Measurements from ENCODE around the gene PLEKHB2.
"Not testable (repeated sequence)": the region's sequence is repeated elsewhere in the genome, so short reads cannot be mapped to it uniquely, and the experiment has no call there.

The PLEKHB2 gene

GRCh38 chr2:131146749-131147148 is 41.6 kb downstream of the PLEKHB2 start:
- no peak for DNase-seq

- DNase-seq: no peak
Measured at GRCh38 chr2:131148426-131148825, 43.3 kb downstream of the PLEKHB2 start.

GRCh38 chr2:131150109-131150508 is 45.0 kb downstream of the PLEKHB2 start:
- DNase-seq: not testable (repeated sequence)

- DNase-seq: no peak
Measured at GRCh38 chr2:131151398-131151797, 46.3 kb downstream of the PLEKHB2 start.

GRCh38 chr2:131152074-131152473 is 46.9 kb downstream of the PLEKHB2 start:
- DNase-seq: no peak

- no peak for DNase-seq
Measured at GRCh38 chr2:131153529-131153928, 48.4 kb downstream of the PLEKHB2 start.

GRCh38 chr2:131154071-131154531 is 49.0 kb downstream of the PLEKHB2 start:
- peak; percentile 18 for DNase-seq

GRCh38 chr2:131154647-131155046 is 49.5 kb downstream of the PLEKHB2 start:
- DNase-seq: no peak

GRCh38 chr2:131155208-131155855 is 50.2 kb downstream of the PLEKHB2 start:
- DNase-seq: no peak

- DNase-seq: no peak
Measured at GRCh38 chr2:131156452-131157149, 51.5 kb downstream of the PLEKHB2 start.

- DNase-seq: not testable (repeated sequence)
Measured at GRCh38 chr2:131165562-131165961, 60.4 kb downstream of the PLEKHB2 start.

GRCh38 chr2:131168538-131168937 is 63.4 kb downstream of the PLEKHB2 start:
- DNase-seq: no peak

GRCh38 chr2:131178050-131178449 is 72.9 kb downstream of the PLEKHB2 start:
- DNase-seq: not testable (repeated sequence)

- not testable (repeated sequence) for DNase-seq
Measured at GRCh38 chr2:131178721-131179418, 73.7 kb downstream of the PLEKHB2 start.

GRCh38 chr2:131181451-131181850 is 76.3 kb downstream of the PLEKHB2 start:
- not testable (repeated sequence) for DNase-seq

GRCh38 chr2:131193421-131193820 is 88.3 kb downstream of the PLEKHB2 start:
- not testable (repeated sequence) for DNase-seq

GRCh38 chr2:131196186-131196585 is 91.0 kb downstream of the PLEKHB2 start:
- not testable (repeated sequence) for DNase-seq

Data from T1000 (cell line).